ENCODE measurements around the gene C22orf39. TPM values are rescaled to one million over a fixed set of nuclear protein-coding genes. Genes with fewer than 3 reads are reported as not detected.

C22orf39 gene
- 10 to 100 TPM; 27.4 to 31.5 TPM for total RNA-seq
- 54.2 TPM for polyA plus RNA-seq (2013, experiment 1 of 2)
- 51.1 TPM for polyA plus RNA-seq (2013, experiment 2 of 2)
- long read RNA-seq, experiment 1, partial matches to known transcripts: 18 of 25 reads
- long read RNA-seq, experiment 1, other reads (novel, unspliced or antisense): 2 of 25 reads
- long read RNA-seq, experiment 2, transcript C22orf39-203 (3 exons, 1,005 nt): minor isoform, 11 of 62 reads
- long read RNA-seq, experiment 2, transcript C22orf39-202 (3 exons, 3,350 nt): major isoform, 32 of 62 reads
- long read RNA-seq, experiment 2, partial matches to known transcripts: 5 of 62 reads
- long read RNA-seq, experiment 2, other reads (novel, unspliced or antisense): 14 of 62 reads
- long read RNA-seq, experiment 3, transcript C22orf39-202 (3 exons, 3,350 nt): major isoform, 80 of 120 reads
- long read RNA-seq, experiment 3, transcript C22orf39-203 (3 exons, 1,005 nt): minor isoform, 15 of 120 reads
- long read RNA-seq, experiment 3, partial matches to known transcripts: 15 of 120 reads
- long read RNA-seq, experiment 3, other reads (novel, unspliced or antisense): 10 of 120 reads
- long read RNA-seq, experiment 4, transcript C22orf39-202 (3 exons, 3,350 nt): minor isoform, 9 of 35 reads
- long read RNA-seq, experiment 4, transcript C22orf39-203 (3 exons, 1,005 nt): major isoform, 22 of 35 reads
- long read RNA-seq, experiment 4, partial matches to known transcripts: 0 of 35 reads
- long read RNA-seq, experiment 4, other reads (novel, unspliced or antisense): 4 of 35 reads

DNA sequence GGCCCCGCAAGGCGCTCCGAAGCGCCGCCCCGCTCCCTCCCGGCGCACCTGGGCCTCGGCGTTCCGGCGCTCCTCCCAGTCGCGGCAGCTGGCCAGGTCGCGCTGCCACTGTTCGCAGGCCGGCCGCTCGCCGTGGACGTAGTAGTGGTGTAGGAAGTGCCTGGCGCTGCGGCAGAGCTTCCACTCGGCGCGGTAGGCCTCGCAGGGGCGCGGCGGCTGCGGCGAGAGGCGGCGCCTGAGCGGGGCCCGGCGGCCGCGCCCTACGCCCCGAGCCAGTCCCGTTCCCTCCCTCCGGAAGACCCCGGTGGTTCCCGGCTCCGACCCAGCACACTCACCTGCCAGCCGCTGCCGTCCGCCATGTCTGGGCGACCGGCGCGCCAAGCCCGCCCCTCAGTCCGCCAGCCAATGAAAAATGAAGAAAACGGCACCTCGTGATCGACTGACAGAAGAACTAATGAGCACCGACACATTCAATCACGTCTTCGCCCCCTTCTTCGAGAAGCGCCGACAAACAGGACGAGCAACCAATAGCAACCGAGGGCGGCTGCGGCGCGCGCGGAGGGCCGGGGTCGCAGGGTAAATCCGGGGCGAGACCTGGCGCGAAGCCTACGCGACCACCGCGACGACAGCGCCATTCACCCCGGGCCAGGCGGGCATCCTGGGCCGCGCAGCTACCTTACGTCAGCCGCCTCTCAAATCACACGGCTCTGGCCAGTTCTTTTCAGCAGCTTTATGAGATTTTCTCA, at the start of gene C22orf39:
Gene C22orf39 (minus strand): TSS at position 382 of the 746 bp plus-strand sequence. CDS start 23 bp downstream, at position 359.
- Mint-ChIP-seq H3K27me3 (ENCODE audit: insufficient read depth) (no peaks in the 10 kb centered on the region), H3K9me3 (no peaks in the 10 kb centered on the region), H3K27ac (peak within 1 kb of the TSS; percentile 96), H3K4me3 (peak within 1 kb of the TSS; percentile 82), H3K4me1 (peaks cover 24% of the 10 kb centered on the region), H3K36me3 (ENCODE audit: low read depth) (peaks cover 53% of the 10 kb centered on the region)
- DNase-seq: peak; percentile 96
- H3K9me3 ChIP-seq (ENCODE audit: control insufficient read depth, low read length): no peaks in the 10 kb centered on the region
- peak within 1 kb of the TSS; percentile 90 for H3K9ac ChIP-seq (ENCODE audit: extremely low read depth, low read length, poor library complexity, severe bottlenecking)
- peak within 1 kb of the TSS; percentile 87 for H3K27ac ChIP-seq (ENCODE audit: low read depth, low read length)
- no peak for TF ChIP-seq CTCF (conservative IDR thresholded peaks at IDR 0.05)
- H3K4me1 ChIP-seq (ENCODE audit: control insufficient read depth, insufficient read depth, low read length): peaks cover 7% of the 10 kb centered on the region
- 0% methylated on average over 42 to 92 of the region's 92 CpGs for WGBS, 2 experiments (ENCODE audit: insufficient coverage in 1 of 2, insufficient read length in 1 of 2)
- H3K4me3 ChIP-seq (ENCODE audit: low read length): peak within 1 kb of the TSS; percentile 94
- H3K36me3 ChIP-seq (ENCODE audit: control insufficient read depth, insufficient read depth, low read length): peaks cover 65% of the 10 kb centered on the region
- H3K27me3 ChIP-seq (ENCODE audit: control insufficient read depth, insufficient read depth, low read length, poor library complexity, severe bottlenecking): no peaks in the 10 kb centered on the region

DNA sequence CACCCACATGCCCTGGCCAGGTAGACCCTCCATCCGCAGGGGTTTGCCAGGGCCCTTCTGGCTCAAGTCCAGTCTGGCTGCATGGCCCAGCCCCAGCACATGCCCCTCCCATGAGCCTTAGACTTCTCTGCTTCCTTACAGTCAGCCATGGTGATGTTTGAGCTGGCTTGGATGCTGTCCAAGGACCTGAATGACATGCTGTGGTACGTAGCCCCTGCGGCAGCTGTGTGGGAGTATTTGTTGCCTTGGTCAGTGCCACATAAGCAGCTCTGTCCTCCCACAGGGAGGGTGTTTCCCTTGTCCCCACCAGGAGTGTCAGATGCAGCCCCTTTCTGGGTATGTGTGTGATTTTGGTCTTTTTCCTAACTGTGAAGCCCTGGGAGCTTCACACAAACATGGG, 49.7 kb upstream of the C22orf39 start:
- no peak overlapping the region for H3K27ac ChIP-seq (ENCODE audit: low read depth, low read length)

More for the DNA sequence above, 49.7 kb upstream of the C22orf39 start:
- Histone ChIP-seq H3K4me3 (ENCODE audit: low read length) (no peak overlapping the region), H3K4me1 (ENCODE audit: control insufficient read depth, insufficient read depth, low read length) (no peaks in the 10 kb centered on the region), H3K9ac (ENCODE audit: extremely low read depth, low read length, poor library complexity, severe bottlenecking) (no peak overlapping the region), H3K9me3 (ENCODE audit: control insufficient read depth, low read length) (no peaks in the 10 kb centered on the region), H3K27me3 (ENCODE audit: control insufficient read depth, insufficient read depth, low read length, poor library complexity, severe bottlenecking) (no peaks in the 10 kb centered on the region), H3K36me3 (ENCODE audit: control insufficient read depth, insufficient read depth, low read length) (peaks cover 31% of the 10 kb centered on the region)
- WGBS, 2 experiments (ENCODE audit: insufficient coverage in 1 of 2, insufficient read length in 1 of 2): 98 to 100% methylated on average over 1 to 3 of the region's 3 CpGs
- peaks cover 12% of the 10 kb centered on the region for H3K36me3 Mint-ChIP-seq (ENCODE audit: low read depth)
- no peak for DNase-seq
- H3K9me3 Mint-ChIP-seq: no peaks in the 10 kb centered on the region
- no peak for TF ChIP-seq CTCF (conservative IDR thresholded peaks at IDR 0.05)
- no peak overlapping the region for H3K27ac Mint-ChIP-seq
- no peaks in the 10 kb centered on the region for H3K4me1 Mint-ChIP-seq
- H3K4me3 Mint-ChIP-seq: no peak overlapping the region
- H3K27me3 Mint-ChIP-seq (ENCODE audit: insufficient read depth): no peaks in the 10 kb centered on the region
